C4-2B (cell line): Measurements from ENCODE around the gene CYTH3.

ENCODE experiments used
- H3K27ac ChIP-seq: fragments of 450-650 bp; 2 replicates; pipeline ENCODE4 v1.5.1; 2017
- ZFX ChIP-seq: fragments of 450-650 bp; IDR thresholded peaks from 2 replicates; pipeline ENCODE4 v1.6.1; 2017
- TF ChIP-seq, protein P1 (sequence below): fragments of 450-650 bp; conservative IDR thresholded peaks from 2 replicates; pipeline ENCODE4 v1.5.1; 2017; ENCODE audit warnings: mild to moderate bottlenecking

CYTH3 gene, protein sequence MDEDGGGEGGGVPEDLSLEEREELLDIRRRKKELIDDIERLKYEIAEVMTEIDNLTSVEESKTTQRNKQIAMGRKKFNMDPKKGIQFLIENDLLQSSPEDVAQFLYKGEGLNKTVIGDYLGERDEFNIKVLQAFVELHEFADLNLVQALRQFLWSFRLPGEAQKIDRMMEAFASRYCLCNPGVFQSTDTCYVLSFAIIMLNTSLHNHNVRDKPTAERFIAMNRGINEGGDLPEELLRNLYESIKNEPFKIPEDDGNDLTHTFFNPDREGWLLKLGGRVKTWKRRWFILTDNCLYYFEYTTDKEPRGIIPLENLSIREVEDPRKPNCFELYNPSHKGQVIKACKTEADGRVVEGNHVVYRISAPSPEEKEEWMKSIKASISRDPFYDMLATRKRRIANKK

DNA sequence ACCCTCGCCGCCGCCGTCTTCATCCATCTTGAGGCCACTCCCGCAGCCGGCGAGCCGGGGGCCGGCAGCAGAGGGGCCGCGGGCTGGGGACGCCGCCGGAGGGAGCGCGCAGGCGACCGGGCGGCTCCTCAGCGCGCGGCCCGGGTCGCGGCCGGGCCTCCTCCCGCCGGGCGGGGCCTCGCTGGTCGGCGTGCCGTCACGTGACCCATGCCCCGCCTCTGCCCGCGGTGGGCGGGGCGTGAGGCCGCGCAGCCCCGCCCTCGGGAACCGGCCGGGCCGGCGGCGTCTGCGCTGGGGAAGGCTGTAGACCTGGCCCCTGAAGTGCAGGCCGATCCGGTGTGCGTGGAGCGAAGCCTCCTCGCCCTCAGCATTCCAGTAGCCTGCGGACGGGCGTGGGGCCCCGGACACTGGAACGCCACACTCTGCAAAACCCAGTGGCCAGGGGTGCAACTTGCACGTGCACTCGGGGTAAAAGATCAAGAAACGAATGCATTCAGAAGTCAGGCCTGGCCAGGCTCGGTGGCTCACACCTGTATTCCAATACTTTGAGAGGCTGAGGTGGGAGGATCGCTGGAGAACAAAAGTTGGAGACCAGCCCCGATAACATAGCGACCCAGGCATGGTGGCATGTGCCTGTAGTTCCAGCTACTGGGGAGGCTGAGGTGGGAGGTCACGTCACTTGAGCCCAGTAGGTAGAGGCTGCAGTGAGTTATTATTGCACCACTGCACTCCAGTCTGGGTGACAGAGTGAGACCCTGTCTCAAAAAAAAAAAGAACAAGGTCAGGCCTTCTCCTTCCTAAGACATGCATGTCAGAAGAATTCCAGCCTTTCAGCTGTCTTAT lies at the start of gene CYTH3:
Gene CYTH3, minus strand, starts transcription at position 144 of the 843 bp plus-strand sequence. Its CDS starts 117 bp downstream, at position 27.
- H3K27ac ChIP-seq: peak within 1 kb of the TSS; percentile 80
- TF ChIP-seq, protein P1, sequence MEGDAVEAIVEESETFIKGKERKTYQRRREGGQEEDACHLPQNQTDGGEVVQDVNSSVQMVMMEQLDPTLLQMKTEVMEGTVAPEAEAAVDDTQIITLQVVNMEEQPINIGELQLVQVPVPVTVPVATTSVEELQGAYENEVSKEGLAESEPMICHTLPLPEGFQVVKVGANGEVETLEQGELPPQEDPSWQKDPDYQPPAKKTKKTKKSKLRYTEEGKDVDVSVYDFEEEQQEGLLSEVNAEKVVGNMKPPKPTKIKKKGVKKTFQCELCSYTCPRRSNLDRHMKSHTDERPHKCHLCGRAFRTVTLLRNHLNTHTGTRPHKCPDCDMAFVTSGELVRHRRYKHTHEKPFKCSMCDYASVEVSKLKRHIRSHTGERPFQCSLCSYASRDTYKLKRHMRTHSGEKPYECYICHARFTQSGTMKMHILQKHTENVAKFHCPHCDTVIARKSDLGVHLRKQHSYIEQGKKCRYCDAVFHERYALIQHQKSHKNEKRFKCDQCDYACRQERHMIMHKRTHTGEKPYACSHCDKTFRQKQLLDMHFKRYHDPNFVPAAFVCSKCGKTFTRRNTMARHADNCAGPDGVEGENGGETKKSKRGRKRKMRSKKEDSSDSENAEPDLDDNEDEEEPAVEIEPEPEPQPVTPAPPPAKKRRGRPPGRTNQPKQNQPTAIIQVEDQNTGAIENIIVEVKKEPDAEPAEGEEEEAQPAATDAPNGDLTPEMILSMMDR: no peak
- peak; percentile 83 for TF ChIP-seq ZFX

DNA sequence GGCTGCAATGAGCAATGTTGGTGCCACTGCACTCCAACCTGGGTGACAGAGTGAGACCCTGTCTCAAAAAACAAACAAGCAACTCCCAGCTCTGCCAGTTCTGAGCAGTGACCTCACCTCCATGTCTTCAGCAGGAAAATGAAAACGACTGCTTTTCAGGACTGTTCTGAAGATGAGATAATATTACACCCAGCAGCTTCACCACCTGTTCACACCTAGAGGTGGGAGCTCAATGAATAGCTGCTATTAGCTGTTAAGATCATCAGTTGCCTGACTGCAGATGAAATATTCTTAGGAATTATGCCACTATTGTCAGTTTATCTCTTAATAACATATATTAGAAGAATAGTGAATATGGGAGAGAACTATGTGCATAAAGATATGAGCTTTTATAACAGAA lies 48.4 kb upstream of the CYTH3 start:
- TF ChIP-seq, protein P1: no peak
- no peak for TF ChIP-seq ZFX
- no peak overlapping the region for H3K27ac ChIP-seq

DNA sequence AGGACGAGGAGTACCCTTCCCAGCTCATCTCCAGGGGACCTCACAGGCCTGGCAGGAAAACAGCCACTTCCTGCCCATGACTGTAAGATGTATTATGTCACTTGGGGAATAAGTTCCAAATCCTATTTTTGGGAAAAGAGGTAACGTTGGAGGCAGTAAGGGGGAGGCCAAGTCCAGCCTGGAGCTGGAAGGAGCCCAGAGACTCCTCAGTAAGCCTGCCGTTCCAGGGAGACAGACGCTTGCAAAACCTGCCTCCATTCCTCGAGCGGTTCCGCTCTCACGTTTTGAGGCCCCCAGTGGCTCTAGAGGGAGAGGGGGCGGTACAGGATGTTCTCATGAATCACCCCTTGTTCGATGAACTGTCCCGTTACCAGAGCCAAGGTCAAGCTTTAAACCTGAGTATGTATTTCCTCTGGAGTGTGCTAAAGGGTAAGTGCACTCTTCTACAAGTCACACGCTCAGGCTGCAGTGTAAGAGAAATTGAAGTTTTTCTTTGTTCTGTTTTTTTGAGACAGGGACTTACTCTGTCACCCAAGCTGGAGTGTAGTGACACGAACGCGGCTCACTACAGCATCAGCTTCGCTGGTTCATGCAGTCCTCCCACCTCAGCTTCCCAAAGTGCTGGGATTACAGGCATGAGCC lies 45.5 kb upstream of the CYTH3 start:
- no peak overlapping the region for H3K27ac ChIP-seq
- TF ChIP-seq, protein P1: no peak
- no peak for TF ChIP-seq ZFX

DNA sequence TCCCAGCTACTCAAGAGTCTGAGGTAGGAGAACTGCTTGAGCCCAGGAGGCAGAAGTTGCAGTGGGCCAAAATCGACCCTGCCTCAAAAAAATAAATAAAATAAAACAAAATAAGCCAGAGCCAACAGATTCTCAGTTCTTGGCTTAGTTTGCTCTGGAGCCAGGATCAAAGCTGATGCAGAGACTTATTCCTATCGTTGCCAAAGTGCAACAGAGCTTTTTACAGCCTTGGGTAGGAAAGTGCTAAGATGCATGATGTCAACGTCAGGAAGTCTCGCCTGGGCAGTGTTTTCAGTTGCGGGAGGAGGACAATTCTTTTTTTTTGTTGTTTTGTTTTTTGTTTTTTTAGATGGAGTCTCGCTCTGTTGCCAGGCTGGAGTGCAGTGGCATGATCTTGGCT lies 43.8 kb upstream of the CYTH3 start:
- TF ChIP-seq ZFX: no peak
- TF ChIP-seq, protein P1: no peak
- no peak overlapping the region for H3K27ac ChIP-seq

DNA sequence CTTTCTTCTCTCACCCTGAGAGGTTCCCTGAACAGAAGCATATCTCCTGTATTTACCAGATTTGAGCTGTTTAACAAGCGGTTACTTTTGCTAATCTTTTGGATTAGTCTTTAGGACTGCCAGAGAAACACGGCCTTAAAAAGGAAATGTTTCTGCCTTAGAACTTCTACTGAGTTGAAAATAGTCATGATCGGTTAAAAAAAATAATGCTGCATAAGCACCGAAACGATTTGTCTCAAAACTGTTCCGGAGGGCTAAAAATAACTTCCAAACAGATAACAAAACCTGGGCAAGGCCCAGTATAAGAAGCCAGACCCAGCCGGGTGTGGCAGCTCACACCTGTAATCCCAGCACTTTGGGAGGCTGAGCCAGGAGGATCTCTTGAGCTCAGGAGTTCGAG lies 43.3 kb upstream of the CYTH3 start:
- TF ChIP-seq ZFX: no peak
- TF ChIP-seq, protein P1: no peak
- H3K27ac ChIP-seq: no peak overlapping the region

DNA sequence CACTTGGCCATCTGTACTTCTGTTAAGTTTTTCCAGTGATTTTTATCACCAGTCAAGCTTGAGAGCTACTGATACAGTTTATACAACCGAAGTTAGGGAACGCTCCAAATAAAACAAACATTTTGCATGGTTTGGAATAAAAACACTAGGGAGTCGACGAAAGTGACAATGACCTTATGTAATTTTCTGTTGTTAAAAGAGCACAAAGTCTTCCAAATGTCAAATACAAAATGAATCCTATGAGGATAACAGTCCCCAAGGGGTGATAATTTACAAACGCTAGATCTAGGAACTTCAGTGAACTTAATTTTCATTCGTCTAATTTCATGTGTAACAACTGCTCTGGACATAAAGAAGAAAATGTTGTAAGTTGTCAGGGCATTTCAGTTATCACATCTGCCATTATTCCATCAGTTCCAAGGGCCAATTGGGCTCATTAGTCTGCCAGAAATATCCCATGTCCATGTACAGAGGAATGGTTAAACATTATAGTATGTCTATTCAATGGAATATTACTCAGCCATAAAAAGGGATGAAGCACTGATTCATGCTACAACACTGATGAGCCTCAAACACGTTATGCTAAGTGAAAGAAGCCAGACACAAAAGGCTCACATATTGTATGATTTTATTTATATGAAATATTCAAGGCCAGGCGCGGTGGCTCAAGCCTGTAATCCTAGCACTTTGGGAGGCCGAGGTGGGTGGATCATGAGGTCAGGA lies 38.0 kb upstream of the CYTH3 start:
- TF ChIP-seq ZFX: no peak
- TF ChIP-seq, protein P1: no peak
- H3K27ac ChIP-seq: no peak overlapping the region
